SK-N-SH treated with all-trans-retinoic acid at 6 μM for 48 hours (cell line): ENCODE data around the gene HAPLN3.

Experiments used
- ARNTL ChIP-seq: fragments of 450-650 bp; formaldehyde crosslinking; IDR thresholded peaks from 2 replicates; pipeline ENCODE4 v1.5.0; 2020; ENCODE audit warnings: low read depth, mild to moderate bottlenecking, moderate library complexity, borderline replicate concordance
- BACH2 ChIP-seq: fragments of 250-450 bp; sonication (Bioruptor Pico); IDR thresholded peaks from 2 replicates; pipeline ENCODE4 v1.9.0; 2021; ENCODE audit warnings: mild to moderate bottlenecking, borderline replicate concordance
- CSRNP3 ChIP-seq: fragments of 250-450 bp; sonication (Bioruptor Pico); IDR thresholded peaks from 2 replicates; pipeline ENCODE4 v1.5.1; 2021; ENCODE audit warnings: mild to moderate bottlenecking, moderate library complexity
- PATZ1 ChIP-seq: fragments of 250-450 bp; sonication (Bioruptor Pico); IDR thresholded peaks from 2 replicates; pipeline ENCODE4 v1.8.0; 2020; ENCODE audit warnings: mild to moderate bottlenecking, moderate library complexity, borderline replicate concordance
- RARB ChIP-seq: fragments of 250-450 bp; sonication (Bioruptor Pico); IDR thresholded peaks from 2 replicates; pipeline ENCODE4 v1.8.0; 2021; ENCODE audit warnings: mild to moderate bottlenecking, moderate library complexity
- TCF4 ChIP-seq: fragments of 250-450 bp; sonication (Bioruptor Pico); IDR thresholded peaks from 2 replicates; pipeline ENCODE4 v1.8.0; 2021; ENCODE audit warnings: mild to moderate bottlenecking, moderate library complexity, borderline replicate concordance
- TOX ChIP-seq: fragments of 250-450 bp; sonication (Bioruptor Pico); IDR thresholded peaks from 2 replicates; pipeline ENCODE4 v1.8.0; 2021; ENCODE audit warnings: mild to moderate bottlenecking, moderate library complexity, borderline replicate concordance
- TSHZ2 ChIP-seq: fragments of 250-450 bp; sonication (Bioruptor Pico); IDR thresholded peaks from 2 replicates; pipeline ENCODE4 v1.5.0; 2020; ENCODE audit warnings: mild to moderate bottlenecking, moderate library complexity
- ZC3H10 ChIP-seq: fragments of 250-450 bp; sonication (Bioruptor Pico); IDR thresholded peaks from 2 replicates; pipeline ENCODE4 v1.5.1; 2021; ENCODE audit warnings: mild to moderate bottlenecking, moderate library complexity
- ZFP3 ChIP-seq: fragments of 250-450 bp; sonication (Bioruptor Pico); IDR thresholded peaks from 2 replicates; pipeline ENCODE4 v1.5.0; 2020; ENCODE audit warnings: mild to moderate bottlenecking, moderate library complexity
- ZFP30 ChIP-seq: fragments of 450-650 bp; formaldehyde crosslinking; IDR thresholded peaks from 2 replicates; pipeline ENCODE4 v1.5.0; 2022; ENCODE audit warnings: mild to moderate bottlenecking, moderate library complexity
- ZNF70 ChIP-seq: fragments of 450-650 bp; formaldehyde crosslinking; IDR thresholded peaks from 2 replicates; pipeline ENCODE4 v1.5.0; 2020; ENCODE audit warnings: mild to moderate bottlenecking, moderate library complexity

GRCh38 chr15:88828791-88829190 lies 66.6 kb downstream of the HAPLN3 start:
- TF ChIP-seq TSHZ2 (CRISPR knock-in tag) (no peak), CSRNP3 (CRISPR knock-in tag) (no peak), ZFP30 (CRISPR knock-in tag) (no peak), ARNTL (CRISPR knock-in tag) (no peak), TOX (no peak), BACH2 (CRISPR knock-in tag) (no peak), ZFP3 (CRISPR knock-in tag) (no peak), PATZ1 (CRISPR knock-in tag) (no peak), RARB (CRISPR knock-in tag) (no peak), ZC3H10 (CRISPR knock-in tag) (no peak), TCF4 (no peak), ZNF70 (CRISPR knock-in tag) (no peak)
